Nephron progenitor cell (in vitro differentiated cells): ENCODE measurements around the gene RHEBL1.
A peak's percentile ranks its signal among the peaks of the same experiment; 100 is the strongest.
"Not testable (repeated sequence)": the region's sequence is repeated elsewhere in the genome, so short reads cannot be mapped to it uniquely, and the experiment has no call there.

ENCODE experiments used
- DNase-seq: peaks from one replicate; pipeline ENCODE4 v3.0.0; 2021
- H3K27ac Mint-ChIP-seq: 2 replicates; pipeline ENCODE4 v1.8.0; 2021; ENCODE audit warnings: mild to moderate bottlenecking, moderate library complexity, mixed read lengths
- H3K27me3 Mint-ChIP-seq: 2 replicates; pipeline ENCODE4 v1.8.0; 2021; ENCODE audit warnings: mild to moderate bottlenecking, low read depth, mixed read lengths; ENCODE audit not compliant: poor library complexity
- H3K36me3 Mint-ChIP-seq: 2 replicates; pipeline ENCODE4 v1.8.0; 2021; ENCODE audit warnings: low read depth, mixed read lengths
- H3K4me1 Mint-ChIP-seq: 2 replicates; pipeline ENCODE4 v1.8.0; 2021; ENCODE audit warnings: mixed read lengths
- H3K4me3 Mint-ChIP-seq: 2 replicates; pipeline ENCODE4 v1.8.0; 2021; ENCODE audit warnings: mild to moderate bottlenecking, moderate library complexity, mixed read lengths
- H3K9me3 Mint-ChIP-seq: 2 replicates; pipeline ENCODE4 v1.8.0; 2021; ENCODE audit warnings: mild to moderate bottlenecking, moderate library complexity, mixed read lengths
- TF ChIP-seq, protein P1 (sequence below): fragments of 200-600 bp; sonication (generic); IDR thresholded peaks from 2 replicates; pipeline ENCODE4 v1.5.0; 2021; ENCODE audit warnings: antibody characterized with exemption

RHEBL1 gene

GRCh38 chr12:49064767-49065152 is 5.0 kb downstream of the RHEBL1 start:
- Mint-ChIP-seq H3K4me3 (no peak overlapping the region), H3K36me3 (no peaks in the 10 kb centered on the region), H3K27me3 (peaks cover 11% of the 10 kb centered on the region), H3K4me1 (peaks cover 26% of the 10 kb centered on the region), H3K27ac (no peak overlapping the region), H3K9me3 (no peaks in the 10 kb centered on the region)
- TF ChIP-seq, protein P1, sequence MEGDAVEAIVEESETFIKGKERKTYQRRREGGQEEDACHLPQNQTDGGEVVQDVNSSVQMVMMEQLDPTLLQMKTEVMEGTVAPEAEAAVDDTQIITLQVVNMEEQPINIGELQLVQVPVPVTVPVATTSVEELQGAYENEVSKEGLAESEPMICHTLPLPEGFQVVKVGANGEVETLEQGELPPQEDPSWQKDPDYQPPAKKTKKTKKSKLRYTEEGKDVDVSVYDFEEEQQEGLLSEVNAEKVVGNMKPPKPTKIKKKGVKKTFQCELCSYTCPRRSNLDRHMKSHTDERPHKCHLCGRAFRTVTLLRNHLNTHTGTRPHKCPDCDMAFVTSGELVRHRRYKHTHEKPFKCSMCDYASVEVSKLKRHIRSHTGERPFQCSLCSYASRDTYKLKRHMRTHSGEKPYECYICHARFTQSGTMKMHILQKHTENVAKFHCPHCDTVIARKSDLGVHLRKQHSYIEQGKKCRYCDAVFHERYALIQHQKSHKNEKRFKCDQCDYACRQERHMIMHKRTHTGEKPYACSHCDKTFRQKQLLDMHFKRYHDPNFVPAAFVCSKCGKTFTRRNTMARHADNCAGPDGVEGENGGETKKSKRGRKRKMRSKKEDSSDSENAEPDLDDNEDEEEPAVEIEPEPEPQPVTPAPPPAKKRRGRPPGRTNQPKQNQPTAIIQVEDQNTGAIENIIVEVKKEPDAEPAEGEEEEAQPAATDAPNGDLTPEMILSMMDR: no peak
- DNase-seq: no peak

DNA sequence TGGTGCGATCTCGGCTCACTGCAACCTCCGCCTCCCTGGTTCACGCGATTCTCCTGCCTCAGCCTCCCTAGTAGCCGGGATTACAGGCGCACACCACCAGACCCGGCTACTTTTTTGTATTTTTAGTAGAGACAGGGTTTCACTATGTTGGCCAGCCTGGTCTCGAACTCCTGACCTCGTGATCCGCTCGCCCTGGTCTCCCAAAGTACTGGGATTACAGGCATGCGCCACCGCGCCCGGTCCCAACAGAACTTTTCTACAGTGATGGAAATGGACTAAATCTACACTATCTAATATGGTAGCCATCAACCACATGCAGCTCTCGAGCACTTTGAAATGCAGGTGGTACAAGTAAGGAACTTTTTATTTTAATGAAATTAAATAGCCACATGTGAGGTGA is 7.9 kb downstream of the RHEBL1 start:
- H3K36me3 Mint-ChIP-seq, H3K9me3 Mint-ChIP-seq, H3K27me3 Mint-ChIP-seq, DNase-seq, H3K27ac Mint-ChIP-seq: not testable (repeated sequence)
- peak overlapping the region; percentile 94 for H3K4me3 Mint-ChIP-seq
- H3K4me1 Mint-ChIP-seq: peaks cover 37% of the 10 kb centered on the region

- peaks cover 44% of the 10 kb centered on the region for H3K4me1 Mint-ChIP-seq
- TF ChIP-seq, protein P1: no peak
- no peaks in the 10 kb centered on the region for H3K36me3 Mint-ChIP-seq
- H3K4me3 Mint-ChIP-seq: peak overlapping the region; percentile 94
- H3K27me3 Mint-ChIP-seq: no peaks in the 10 kb centered on the region
- H3K9me3 Mint-ChIP-seq: no peaks in the 10 kb centered on the region
- peak overlapping the region; percentile 98 for H3K27ac Mint-ChIP-seq
- DNase-seq: peak; percentile 13
These were observed 8.6 kb downstream of the RHEBL1 start for GRCh38 chr12:49061157-49061650.

DNA sequence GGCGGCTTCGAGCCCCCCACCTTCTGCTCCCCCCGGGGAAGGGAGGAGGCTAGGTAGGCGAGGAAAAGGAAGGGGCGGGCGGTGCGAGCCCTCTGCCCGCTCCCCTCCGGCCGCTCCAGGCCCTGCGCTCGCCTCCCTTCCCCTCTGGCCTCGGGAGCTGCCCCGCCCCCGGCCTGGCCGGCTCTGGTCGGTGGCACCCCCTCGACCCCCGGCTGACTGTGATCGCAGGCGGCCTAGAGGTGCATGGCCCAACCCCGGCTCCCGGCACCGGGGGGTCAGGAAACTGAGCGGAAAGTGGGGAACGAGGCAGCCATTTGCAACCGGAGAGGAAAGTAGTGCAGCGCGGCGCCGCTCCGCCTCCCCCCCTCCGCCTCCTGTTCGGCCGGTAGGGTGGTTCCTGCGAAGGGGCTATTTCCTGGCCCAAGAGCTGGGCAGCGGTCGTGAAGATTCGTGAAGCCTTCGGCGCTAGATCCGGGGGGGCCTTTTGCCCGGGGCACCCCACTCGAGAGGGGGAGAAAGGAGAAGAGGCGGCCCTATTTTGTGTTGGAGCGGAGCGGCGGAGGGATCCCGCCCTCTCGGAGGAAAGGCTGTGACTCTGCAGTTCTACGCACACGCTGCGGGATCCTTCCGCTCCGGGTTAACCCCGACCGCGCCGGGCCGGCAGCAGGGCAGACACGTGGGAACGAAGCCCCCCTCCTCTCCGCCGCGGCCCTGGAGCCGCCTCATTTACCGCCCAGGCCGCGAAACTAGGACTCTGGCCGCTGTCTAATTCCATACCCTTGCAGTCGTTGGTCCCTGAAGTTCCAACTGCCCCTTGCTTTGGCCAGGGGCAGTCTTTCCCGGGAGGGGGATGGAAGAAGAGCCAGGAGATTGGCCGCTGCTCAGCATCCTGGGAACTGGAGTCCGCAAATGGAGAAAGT is 9.3 kb downstream of the RHEBL1 start, which contains the start of gene KMT2D:
KMT2D (minus strand) TSS at position 558 of the 920 bp plus-strand sequence. CDS start 5,470 bp downstream, outside the sequence.
- Mint-ChIP-seq H3K4me1 (peaks cover 51% of the 10 kb centered on the region), H3K27me3 (no peaks in the 10 kb centered on the region), H3K36me3 (peaks cover 6% of the 10 kb centered on the region), H3K4me3 (peak within 1 kb of the TSS; percentile 96), H3K27ac (peak within 1 kb of the TSS; percentile 98), H3K9me3 (no peaks in the 10 kb centered on the region)
- peak; percentile 91 for DNase-seq
- TF ChIP-seq, protein P1: no peak

- no peaks in the 10 kb centered on the region for H3K27me3 Mint-ChIP-seq
- peak overlapping the region; percentile 96 for H3K4me3 Mint-ChIP-seq
- peaks cover 53% of the 10 kb centered on the region for H3K4me1 Mint-ChIP-seq
- peak overlapping the region; percentile 84 for H3K27ac Mint-ChIP-seq
- H3K9me3 Mint-ChIP-seq: no peaks in the 10 kb centered on the region
- TF ChIP-seq, protein P1: no peak
- peaks cover 15% of the 10 kb centered on the region for H3K36me3 Mint-ChIP-seq
- DNase-seq: peak; percentile 73
These were observed 10.2 kb downstream of the RHEBL1 start for GRCh38 chr12:49059299-49060171.

DNA sequence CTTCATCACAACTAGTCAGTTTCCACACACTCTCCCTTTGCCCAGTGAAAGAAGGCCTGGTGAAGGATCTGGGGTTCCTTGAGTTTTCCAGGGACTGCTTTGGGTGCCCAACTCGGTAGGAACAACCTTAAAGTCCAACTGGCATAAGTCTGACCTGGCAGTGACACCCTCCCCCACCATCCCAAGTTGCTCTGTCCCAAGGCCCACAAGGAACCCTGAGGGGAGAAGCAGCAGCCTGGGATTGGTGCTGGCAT is 10.8 kb downstream of the RHEBL1 start:
- DNase-seq: no peak
- H3K27me3 Mint-ChIP-seq: no peaks in the 10 kb centered on the region
- TF ChIP-seq, protein P1: no peak
- peak overlapping the region; percentile 96 for H3K4me3 Mint-ChIP-seq
- H3K9me3 Mint-ChIP-seq: no peaks in the 10 kb centered on the region
- peaks cover 50% of the 10 kb centered on the region for H3K4me1 Mint-ChIP-seq
- peaks cover 17% of the 10 kb centered on the region for H3K36me3 Mint-ChIP-seq
- H3K27ac Mint-ChIP-seq: peak overlapping the region; percentile 72
